BLaER1 (cell line): ENCODE data around the gene CATSPERZ.

Experiments
- H3K27ac ChIP-seq: shearing (Covaris generic); formaldehyde crosslinking; 2 replicates; pipeline ENCODE4 v1.8.1; 2022
- H3K27me3 ChIP-seq: shearing (Covaris generic); formaldehyde crosslinking; 2 replicates; pipeline ENCODE4 v1.8.1; 2022
- H3K36me3 ChIP-seq: shearing (Covaris generic); formaldehyde crosslinking; 2 replicates; pipeline ENCODE4 v1.8.1; 2022
- H3K4me1 ChIP-seq: shearing (Covaris generic); formaldehyde crosslinking; 2 replicates; pipeline ENCODE4 v1.8.1; 2022
- H3K4me2 ChIP-seq: shearing (Covaris generic); formaldehyde crosslinking; 2 replicates; pipeline ENCODE4 v1.8.1; 2022
- H3K4me3 ChIP-seq: shearing (Covaris generic); formaldehyde crosslinking; 2 replicates; pipeline ENCODE4 v1.8.1; 2022
- H3K9ac ChIP-seq: shearing (Covaris generic); formaldehyde crosslinking; 2 replicates; pipeline ENCODE4 v1.8.1; 2022
- H3K9me3 ChIP-seq: shearing (Covaris generic); formaldehyde crosslinking; 2 replicates; pipeline ENCODE4 v1.8.1; 2022
- H4K20me1 ChIP-seq: shearing (Covaris generic); formaldehyde crosslinking; 2 replicates; pipeline ENCODE4 v1.8.1; 2022
- Cebpa-rat ChIP-seq: shearing (Covaris generic); IDR thresholded peaks from 2 replicates; pipeline ENCODE4 v1.8.1; 2022

Gene CATSPERZ

GRCh38 chr11:64349025-64349387 is 48.8 kb downstream of the CATSPERZ start:
- Histone ChIP-seq H3K9me3 (no peaks in the 10 kb centered on the region), H3K27me3 (no peaks in the 10 kb centered on the region), H3K27ac (no peak overlapping the region), H3K36me3 (peaks cover 18% of the 10 kb centered on the region; the same call in 1 of the 2 replicates), H3K4me1 (peaks cover 89% of the 10 kb centered on the region), H3K9ac (peak overlapping the region; percentile 6; the same call in 1 of the 2 replicates), H3K4me2 (peak overlapping the region; percentile 98), H3K4me3 (no peak overlapping the region), H4K20me1 (peaks cover 22% of the 10 kb centered on the region; the same call in 1 of the 2 replicates)
- no peak for TF ChIP-seq Cebpa-rat

GRCh38 chr11:64349404-64349803 is 49.2 kb downstream of the CATSPERZ start:
- Histone ChIP-seq H3K9ac (no peak overlapping the region), H3K4me1 (peaks cover 89% of the 10 kb centered on the region), H4K20me1 (peaks cover 22% of the 10 kb centered on the region; the same call in 1 of the 2 replicates), H3K9me3 (no peaks in the 10 kb centered on the region), H3K36me3 (peaks cover 14% of the 10 kb centered on the region; the same call in 1 of the 2 replicates), H3K27me3 (no peaks in the 10 kb centered on the region), H3K4me3 (no peak overlapping the region), H3K4me2 (peak overlapping the region; percentile 98), H3K27ac (no peak overlapping the region)
- TF ChIP-seq Cebpa-rat, result no peak

- Histone ChIP-seq H3K9ac (peak overlapping the region; percentile 66; the same call in 1 of the 2 replicates), H3K4me3 (peak overlapping the region; percentile 53), H3K9me3 (no peaks in the 10 kb centered on the region), H3K4me2 (peak overlapping the region; percentile 98), H3K27ac (peak overlapping the region; percentile 83), H3K36me3 (no peaks in the 10 kb centered on the region), H3K4me1 (peaks cover 93% of the 10 kb centered on the region), H3K27me3 (no peaks in the 10 kb centered on the region), H4K20me1 (peaks cover 22% of the 10 kb centered on the region; the same call in 1 of the 2 replicates)
- TF ChIP-seq Cebpa-rat, result no peak
These were observed 51.0 kb downstream of the CATSPERZ start for GRCh38 chr11:64351136-64351631.

GRCh38 chr11:64352099-64352994 is 52.2 kb downstream of the CATSPERZ start:
- Histone ChIP-seq H3K4me1 (peaks cover 98% of the 10 kb centered on the region), H3K9ac (peak overlapping the region; percentile 66), H3K27ac (peak overlapping the region; percentile 83)

GRCh38 chr11:64352995-64353714 is 53.0 kb downstream of the CATSPERZ start:
- H3K27ac ChIP-seq, result peak overlapping the region; percentile 83

More at GRCh38 chr11:64352099-64352994, 52.2 kb downstream of the CATSPERZ start:
- no peak for TF ChIP-seq Cebpa-rat
- H3K36me3 ChIP-seq, result no peaks in the 10 kb centered on the region
- peak overlapping the region; percentile 98 for H3K4me2 ChIP-seq
- no peaks in the 10 kb centered on the region for H3K9me3 ChIP-seq
- H3K27me3 ChIP-seq, result no peaks in the 10 kb centered on the region
- peaks cover 22% of the 10 kb centered on the region; the same call in 1 of the 2 replicates for H4K20me1 ChIP-seq
- peak overlapping the region; percentile 53 for H3K4me3 ChIP-seq

GRCh38 chr11:64353715-64354506 is 53.8 kb downstream of the CATSPERZ start:
- Histone ChIP-seq H3K4me2 (peak overlapping the region; percentile 98), H3K27me3 (no peaks in the 10 kb centered on the region), H3K4me3 (no peak overlapping the region), H3K27ac (0 out of 2 replicates have a peak overlapping the region, but pooled peaks have one; percentile 41), H3K4me1 (peaks cover 99% of the 10 kb centered on the region), H3K9me3 (no peaks in the 10 kb centered on the region), H4K20me1 (peaks cover 22% of the 10 kb centered on the region; the same call in 1 of the 2 replicates), H3K36me3 (no peaks in the 10 kb centered on the region), H3K9ac (no peak overlapping the region)
- no peak for TF ChIP-seq Cebpa-rat

More at GRCh38 chr11:64352995-64353714, 53.0 kb downstream of the CATSPERZ start:
- Histone ChIP-seq H3K36me3 (no peaks in the 10 kb centered on the region), H3K4me3 (no peak overlapping the region; the same call in 1 of the 2 replicates), H3K4me1 (peaks cover 99% of the 10 kb centered on the region), H3K27me3 (no peaks in the 10 kb centered on the region), H3K9me3 (no peaks in the 10 kb centered on the region), H3K4me2 (peak overlapping the region; percentile 98), H3K9ac (peak overlapping the region; percentile 66; the same call in 1 of the 2 replicates), H4K20me1 (peaks cover 22% of the 10 kb centered on the region; the same call in 1 of the 2 replicates)
- TF ChIP-seq Cebpa-rat, result no peak
